ENCODE results near the gene MRTFA. TPM values are rescaled to one million over a fixed set of nuclear protein-coding genes. Genes with fewer than 3 reads are reported as not detected.

The MRTFA gene
- total RNA-seq, 1 donor from 2014 or later, result 52.8 TPM

DNA sequence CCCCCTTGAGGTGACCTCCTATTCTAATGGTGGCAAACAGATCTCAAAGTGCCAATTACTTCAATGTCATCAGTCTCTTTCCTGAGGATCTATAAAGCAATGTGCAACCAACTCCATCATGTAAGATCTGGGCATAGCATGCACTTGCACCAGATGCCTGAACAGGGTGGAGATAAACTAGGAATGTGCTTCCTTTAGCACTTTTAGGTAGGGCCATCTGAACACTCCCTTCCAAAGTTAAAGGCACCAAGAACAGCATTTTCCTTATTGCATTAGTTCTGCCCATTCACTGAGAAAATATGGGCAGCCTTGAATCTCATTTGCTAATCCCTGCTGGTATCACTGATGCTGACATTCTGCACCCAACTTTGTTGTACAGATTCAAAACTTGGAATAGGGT lies 154.1 kb downstream of the MRTFA start:
- Mint-ChIP-seq H3K27me3 (ENCODE audit: low read depth) (no peaks in the 10 kb centered on the region), H3K36me3 (ENCODE audit: low read depth) (no peaks in the 10 kb centered on the region), H3K4me1 (peaks cover 23% of the 10 kb centered on the region), H3K9me3 (no peaks in the 10 kb centered on the region), H3K27ac (ENCODE audit: unreplicated experiment) (no peak overlapping the region), H3K4me3 (no peak overlapping the region)
- TF ChIP-seq, protein P1, sequence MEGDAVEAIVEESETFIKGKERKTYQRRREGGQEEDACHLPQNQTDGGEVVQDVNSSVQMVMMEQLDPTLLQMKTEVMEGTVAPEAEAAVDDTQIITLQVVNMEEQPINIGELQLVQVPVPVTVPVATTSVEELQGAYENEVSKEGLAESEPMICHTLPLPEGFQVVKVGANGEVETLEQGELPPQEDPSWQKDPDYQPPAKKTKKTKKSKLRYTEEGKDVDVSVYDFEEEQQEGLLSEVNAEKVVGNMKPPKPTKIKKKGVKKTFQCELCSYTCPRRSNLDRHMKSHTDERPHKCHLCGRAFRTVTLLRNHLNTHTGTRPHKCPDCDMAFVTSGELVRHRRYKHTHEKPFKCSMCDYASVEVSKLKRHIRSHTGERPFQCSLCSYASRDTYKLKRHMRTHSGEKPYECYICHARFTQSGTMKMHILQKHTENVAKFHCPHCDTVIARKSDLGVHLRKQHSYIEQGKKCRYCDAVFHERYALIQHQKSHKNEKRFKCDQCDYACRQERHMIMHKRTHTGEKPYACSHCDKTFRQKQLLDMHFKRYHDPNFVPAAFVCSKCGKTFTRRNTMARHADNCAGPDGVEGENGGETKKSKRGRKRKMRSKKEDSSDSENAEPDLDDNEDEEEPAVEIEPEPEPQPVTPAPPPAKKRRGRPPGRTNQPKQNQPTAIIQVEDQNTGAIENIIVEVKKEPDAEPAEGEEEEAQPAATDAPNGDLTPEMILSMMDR (conservative IDR thresholded peaks at IDR 0.05), result no peak
- DNase-seq (ENCODE audit: low read depth, low spot score), result no peak

DNA sequence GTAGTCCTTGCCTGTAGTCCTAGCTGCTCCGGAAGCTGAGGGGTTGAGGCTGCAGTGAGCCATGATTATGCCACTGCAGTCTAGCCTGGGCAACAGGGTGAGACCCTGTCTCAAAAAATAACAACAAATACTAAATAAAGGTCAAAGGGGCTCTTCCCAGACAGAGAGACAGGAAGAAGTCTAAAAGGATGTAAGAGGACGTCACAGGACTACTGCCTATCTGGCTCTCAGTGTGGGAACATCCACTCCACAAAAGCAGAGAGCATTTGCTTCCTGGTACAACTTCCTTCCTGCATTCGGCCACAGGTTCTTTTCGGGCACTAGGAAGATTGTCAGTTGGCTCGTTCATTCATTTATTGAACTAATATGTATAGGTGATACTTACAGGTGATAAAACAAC lies 155.5 kb downstream of the MRTFA start:
- H3K4me1 Mint-ChIP-seq, result peaks cover 23% of the 10 kb centered on the region
- no peaks in the 10 kb centered on the region for H3K36me3 Mint-ChIP-seq (ENCODE audit: low read depth)
- H3K27me3 Mint-ChIP-seq (ENCODE audit: low read depth), result no peaks in the 10 kb centered on the region
- TF ChIP-seq, protein P1 (conservative IDR thresholded peaks at IDR 0.05), result no peak
- H3K9me3 Mint-ChIP-seq, result no peaks in the 10 kb centered on the region
- H3K27ac Mint-ChIP-seq (ENCODE audit: unreplicated experiment), result no peak overlapping the region
- no peak overlapping the region for H3K4me3 Mint-ChIP-seq
- DNase-seq (ENCODE audit: low read depth, low spot score), result no peak

DNA sequence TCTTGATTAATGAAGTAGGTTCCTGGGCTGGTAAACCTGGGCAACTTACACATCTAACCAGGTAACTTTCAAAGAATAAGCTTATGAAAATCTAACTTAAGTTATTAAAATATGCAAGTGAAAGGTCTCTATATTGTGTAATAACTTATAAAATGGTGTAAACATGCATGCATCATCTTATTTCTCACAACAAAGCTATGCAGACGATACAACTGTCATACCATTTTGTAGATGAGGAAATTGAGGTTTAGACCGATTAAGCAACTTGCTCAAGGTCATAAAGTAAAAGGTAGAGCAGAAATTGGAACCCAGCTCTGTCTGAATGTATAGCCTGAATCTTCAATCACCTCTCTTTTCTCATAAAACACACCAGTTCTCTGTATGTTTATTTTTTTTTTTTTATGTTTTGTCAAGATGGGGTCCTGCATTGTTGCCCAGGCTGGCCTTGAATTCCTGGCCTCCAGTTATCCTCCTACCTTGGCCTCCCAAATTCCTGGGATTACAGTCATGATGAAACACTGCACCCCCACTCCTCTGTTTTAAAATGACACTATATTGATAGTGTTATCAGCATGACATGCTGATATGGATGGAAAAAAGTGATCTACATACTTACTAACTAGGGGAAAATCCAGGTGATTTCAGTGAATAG lies 156.5 kb downstream of the MRTFA start:
- no peaks in the 10 kb centered on the region for H3K27me3 Mint-ChIP-seq (ENCODE audit: low read depth)
- TF ChIP-seq, protein P1 (conservative IDR thresholded peaks at IDR 0.05), result no peak
- H3K27ac Mint-ChIP-seq (ENCODE audit: unreplicated experiment), result no peak overlapping the region
- no peak for DNase-seq (ENCODE audit: low read depth, low spot score)
- H3K4me3 Mint-ChIP-seq, result no peak overlapping the region
- H3K4me1 Mint-ChIP-seq, result peaks cover 20% of the 10 kb centered on the region
- H3K36me3 Mint-ChIP-seq (ENCODE audit: low read depth), result no peaks in the 10 kb centered on the region
- no peaks in the 10 kb centered on the region for H3K9me3 Mint-ChIP-seq

DNA sequence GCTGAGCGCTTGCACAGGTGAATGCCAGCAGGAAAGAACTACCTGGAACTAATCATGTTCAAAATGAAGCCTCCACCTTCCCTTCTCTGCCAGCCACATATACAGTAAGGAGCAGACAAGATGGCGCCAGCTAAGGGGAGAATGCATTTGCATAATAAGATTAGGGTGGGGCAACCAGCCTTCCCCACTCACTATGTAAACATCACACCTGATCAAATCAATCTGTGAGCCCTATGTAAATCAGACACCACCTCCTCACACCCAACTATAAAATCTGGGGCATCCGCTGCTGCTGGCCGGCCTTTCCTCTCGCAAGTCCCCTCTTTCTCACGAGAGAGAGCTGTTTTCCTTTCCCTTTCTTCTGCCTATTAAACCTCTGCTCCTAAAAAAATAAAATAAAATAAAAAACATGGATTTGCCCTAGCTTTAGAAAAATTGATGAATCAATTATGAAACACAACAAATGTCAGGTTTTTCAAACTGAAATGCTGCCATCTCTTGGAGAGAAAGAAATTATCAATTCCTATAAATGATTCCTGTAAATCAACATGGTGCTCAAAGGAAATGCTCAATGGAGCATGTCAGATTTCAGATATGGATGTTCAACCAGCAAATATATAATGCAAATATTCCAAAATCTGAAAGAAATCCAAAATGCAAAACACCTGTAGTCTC lies 157.3 kb downstream of the MRTFA start:
- Mint-ChIP-seq H3K9me3 (no peaks in the 10 kb centered on the region), H3K4me3 (no peak overlapping the region), H3K4me1 (peaks cover 20% of the 10 kb centered on the region), H3K27me3 (ENCODE audit: low read depth) (no peaks in the 10 kb centered on the region), H3K27ac (ENCODE audit: unreplicated experiment) (no peak overlapping the region), H3K36me3 (ENCODE audit: low read depth) (no peaks in the 10 kb centered on the region)
- no peak for DNase-seq (ENCODE audit: low read depth, low spot score)
- TF ChIP-seq, protein P1 (conservative IDR thresholded peaks at IDR 0.05), result no peak

DNA sequence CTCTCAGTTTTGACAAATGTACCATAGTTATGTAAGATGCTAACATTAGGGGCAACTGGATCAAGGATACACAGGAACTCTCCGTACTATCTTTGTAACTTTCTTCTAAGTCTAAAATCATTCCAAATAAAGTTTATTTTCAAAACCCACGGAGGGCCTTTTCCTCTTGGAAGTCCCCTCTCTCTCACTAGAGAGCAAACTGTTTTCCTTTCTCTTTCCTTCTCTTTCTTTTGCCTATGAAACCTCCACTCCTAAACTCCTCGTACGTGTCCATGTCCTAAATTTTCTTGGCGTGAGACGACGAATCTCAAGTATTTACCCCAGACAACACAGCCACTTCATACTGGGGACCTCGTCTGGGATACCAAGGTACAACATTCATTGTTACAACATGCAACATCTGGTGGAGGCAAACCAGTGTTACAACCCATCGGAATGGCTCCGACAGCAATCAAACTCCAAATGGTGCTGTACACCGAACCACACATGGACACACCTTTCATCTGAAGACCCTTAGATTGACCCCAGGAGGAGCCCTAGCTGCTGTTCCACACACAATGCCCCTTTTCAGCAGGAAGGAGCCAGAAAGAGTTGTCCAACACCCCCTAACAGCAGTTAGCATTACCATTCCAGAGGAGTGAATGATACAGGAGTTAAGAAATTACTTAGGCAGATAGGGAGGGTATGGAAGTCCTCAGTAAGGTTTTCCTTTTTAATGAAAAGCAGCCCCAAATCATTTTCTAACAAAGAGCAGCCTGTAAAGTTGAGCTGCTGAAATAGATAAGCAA lies 158.0 kb downstream of the MRTFA start:
- Mint-ChIP-seq H3K4me1 (peaks cover 20% of the 10 kb centered on the region), H3K36me3 (ENCODE audit: low read depth) (no peaks in the 10 kb centered on the region), H3K27me3 (ENCODE audit: low read depth) (no peaks in the 10 kb centered on the region), H3K27ac (ENCODE audit: unreplicated experiment) (no peak overlapping the region), H3K9me3 (no peaks in the 10 kb centered on the region), H3K4me3 (no peak overlapping the region)
- DNase-seq (ENCODE audit: low read depth, low spot score), result no peak
- TF ChIP-seq, protein P1 (conservative IDR thresholded peaks at IDR 0.05), result no peak

Data from neural crest cell (in vitro differentiated cells).